HL-60 (cell line): ENCODE results near the gene ADAMTS17.

Experiments
- SPI1 ChIP-seq: IDR thresholded peaks from 2 replicates; pipeline ENCODE4 v1.6.1; 2012; ENCODE audit warnings: low read depth, mild to moderate bottlenecking, borderline replicate concordance
- TF ChIP-seq, protein P1 (sequence below): IDR thresholded peaks from one replicate; pipeline ENCODE4 v1.5.1; 2011; ENCODE audit warnings: low read length, control low read depth, inconsistent platforms; ENCODE audit not compliant: insufficient read depth
- TF ChIP-seq, protein P2 (sequence below): IDR thresholded peaks from 2 replicates; pipeline ENCODE4 v1.6.1; 2012; ENCODE audit warnings: low read depth; ENCODE audit not compliant: insufficient replicate concordance

DNA sequence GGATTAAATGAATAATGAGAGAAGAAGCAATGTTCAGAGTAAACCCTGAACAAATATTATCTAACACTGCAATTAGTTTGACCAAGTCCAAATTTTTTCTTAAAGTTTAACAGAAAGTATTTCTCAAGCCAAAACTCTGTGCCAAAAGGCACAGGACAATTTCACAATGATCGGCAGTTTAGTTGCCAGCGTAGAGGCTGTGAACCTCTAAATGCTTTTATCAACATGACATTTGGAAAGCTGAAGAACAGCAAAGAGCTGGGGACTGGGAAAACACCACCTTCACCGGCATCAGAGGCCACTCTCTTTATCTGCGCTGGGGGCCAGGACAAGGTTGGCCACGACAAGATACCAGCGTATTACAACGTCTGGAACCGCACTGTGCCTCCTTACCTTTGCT, 125.6 kb downstream of the ADAMTS17 start:
- TF ChIP-seq, protein P1, sequence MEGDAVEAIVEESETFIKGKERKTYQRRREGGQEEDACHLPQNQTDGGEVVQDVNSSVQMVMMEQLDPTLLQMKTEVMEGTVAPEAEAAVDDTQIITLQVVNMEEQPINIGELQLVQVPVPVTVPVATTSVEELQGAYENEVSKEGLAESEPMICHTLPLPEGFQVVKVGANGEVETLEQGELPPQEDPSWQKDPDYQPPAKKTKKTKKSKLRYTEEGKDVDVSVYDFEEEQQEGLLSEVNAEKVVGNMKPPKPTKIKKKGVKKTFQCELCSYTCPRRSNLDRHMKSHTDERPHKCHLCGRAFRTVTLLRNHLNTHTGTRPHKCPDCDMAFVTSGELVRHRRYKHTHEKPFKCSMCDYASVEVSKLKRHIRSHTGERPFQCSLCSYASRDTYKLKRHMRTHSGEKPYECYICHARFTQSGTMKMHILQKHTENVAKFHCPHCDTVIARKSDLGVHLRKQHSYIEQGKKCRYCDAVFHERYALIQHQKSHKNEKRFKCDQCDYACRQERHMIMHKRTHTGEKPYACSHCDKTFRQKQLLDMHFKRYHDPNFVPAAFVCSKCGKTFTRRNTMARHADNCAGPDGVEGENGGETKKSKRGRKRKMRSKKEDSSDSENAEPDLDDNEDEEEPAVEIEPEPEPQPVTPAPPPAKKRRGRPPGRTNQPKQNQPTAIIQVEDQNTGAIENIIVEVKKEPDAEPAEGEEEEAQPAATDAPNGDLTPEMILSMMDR = no peak
- TF ChIP-seq, protein P2, sequence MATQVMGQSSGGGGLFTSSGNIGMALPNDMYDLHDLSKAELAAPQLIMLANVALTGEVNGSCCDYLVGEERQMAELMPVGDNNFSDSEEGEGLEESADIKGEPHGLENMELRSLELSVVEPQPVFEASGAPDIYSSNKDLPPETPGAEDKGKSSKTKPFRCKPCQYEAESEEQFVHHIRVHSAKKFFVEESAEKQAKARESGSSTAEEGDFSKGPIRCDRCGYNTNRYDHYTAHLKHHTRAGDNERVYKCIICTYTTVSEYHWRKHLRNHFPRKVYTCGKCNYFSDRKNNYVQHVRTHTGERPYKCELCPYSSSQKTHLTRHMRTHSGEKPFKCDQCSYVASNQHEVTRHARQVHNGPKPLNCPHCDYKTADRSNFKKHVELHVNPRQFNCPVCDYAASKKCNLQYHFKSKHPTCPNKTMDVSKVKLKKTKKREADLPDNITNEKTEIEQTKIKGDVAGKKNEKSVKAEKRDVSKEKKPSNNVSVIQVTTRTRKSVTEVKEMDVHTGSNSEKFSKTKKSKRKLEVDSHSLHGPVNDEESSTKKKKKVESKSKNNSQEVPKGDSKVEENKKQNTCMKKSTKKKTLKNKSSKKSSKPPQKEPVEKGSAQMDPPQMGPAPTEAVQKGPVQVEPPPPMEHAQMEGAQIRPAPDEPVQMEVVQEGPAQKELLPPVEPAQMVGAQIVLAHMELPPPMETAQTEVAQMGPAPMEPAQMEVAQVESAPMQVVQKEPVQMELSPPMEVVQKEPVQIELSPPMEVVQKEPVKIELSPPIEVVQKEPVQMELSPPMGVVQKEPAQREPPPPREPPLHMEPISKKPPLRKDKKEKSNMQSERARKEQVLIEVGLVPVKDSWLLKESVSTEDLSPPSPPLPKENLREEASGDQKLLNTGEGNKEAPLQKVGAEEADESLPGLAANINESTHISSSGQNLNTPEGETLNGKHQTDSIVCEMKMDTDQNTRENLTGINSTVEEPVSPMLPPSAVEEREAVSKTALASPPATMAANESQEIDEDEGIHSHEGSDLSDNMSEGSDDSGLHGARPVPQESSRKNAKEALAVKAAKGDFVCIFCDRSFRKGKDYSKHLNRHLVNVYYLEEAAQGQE = no peak
- TF ChIP-seq SPI1 = no peak
